CD4-positive, alpha-beta T cell treated with Interleukin-10 for 1 hour (primary cell): ENCODE measurements around the gene CPNE9.

Experiments
- DNase-seq: peaks from one replicate; pipeline ENCODE4 v3.0.0-alpha.2; 2020

CPNE9 gene, protein sequence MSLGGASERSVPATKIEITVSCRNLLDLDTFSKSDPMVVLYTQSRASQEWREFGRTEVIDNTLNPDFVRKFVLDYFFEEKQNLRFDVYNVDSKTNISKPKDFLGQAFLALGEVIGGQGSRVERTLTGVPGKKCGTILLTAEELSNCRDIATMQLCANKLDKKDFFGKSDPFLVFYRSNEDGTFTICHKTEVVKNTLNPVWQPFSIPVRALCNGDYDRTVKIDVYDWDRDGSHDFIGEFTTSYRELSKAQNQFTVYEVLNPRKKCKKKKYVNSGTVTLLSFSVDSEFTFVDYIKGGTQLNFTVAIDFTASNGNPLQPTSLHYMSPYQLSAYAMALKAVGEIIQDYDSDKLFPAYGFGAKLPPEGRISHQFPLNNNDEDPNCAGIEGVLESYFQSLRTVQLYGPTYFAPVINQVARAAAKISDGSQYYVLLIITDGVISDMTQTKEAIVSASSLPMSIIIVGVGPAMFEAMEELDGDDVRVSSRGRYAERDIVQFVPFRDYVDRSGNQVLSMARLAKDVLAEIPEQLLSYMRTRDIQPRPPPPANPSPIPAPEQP

DNA sequence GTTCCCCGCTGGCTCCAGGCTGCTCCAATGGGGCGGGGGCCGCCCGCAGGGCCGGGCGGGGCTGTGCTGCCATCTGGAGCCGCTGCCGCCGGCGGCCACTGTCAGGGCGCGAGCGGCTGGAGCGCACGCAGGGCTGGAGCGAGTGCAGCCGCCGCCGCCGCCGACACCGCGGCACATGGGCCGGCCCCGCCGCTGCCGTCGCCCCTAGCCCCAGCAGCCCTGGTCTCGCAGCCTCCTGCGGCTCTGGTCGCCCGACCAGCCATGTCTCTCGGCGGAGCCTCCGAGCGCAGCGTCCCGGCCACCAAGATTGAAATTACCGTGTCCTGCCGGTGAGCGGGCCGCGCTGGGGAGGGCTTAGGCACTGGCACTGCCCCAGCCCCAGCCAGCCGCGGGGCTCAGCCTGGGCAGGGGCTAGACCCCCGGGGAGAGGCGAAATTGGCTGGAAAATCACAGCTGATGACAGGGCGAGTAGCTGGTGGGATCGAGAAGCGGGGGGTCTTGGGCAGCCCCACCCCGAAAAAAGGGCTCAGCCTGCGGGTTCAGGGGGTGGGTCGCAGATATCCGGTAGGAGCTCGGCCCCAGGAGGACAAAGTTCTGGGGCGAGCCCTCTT lies at the start of gene CPNE9:
TSS of gene CPNE9 (plus strand) at position 98 of the 611 bp plus-strand sequence. CDS start at position 262, 164 bp downstream.
- DNase-seq, result no peak

DNA sequence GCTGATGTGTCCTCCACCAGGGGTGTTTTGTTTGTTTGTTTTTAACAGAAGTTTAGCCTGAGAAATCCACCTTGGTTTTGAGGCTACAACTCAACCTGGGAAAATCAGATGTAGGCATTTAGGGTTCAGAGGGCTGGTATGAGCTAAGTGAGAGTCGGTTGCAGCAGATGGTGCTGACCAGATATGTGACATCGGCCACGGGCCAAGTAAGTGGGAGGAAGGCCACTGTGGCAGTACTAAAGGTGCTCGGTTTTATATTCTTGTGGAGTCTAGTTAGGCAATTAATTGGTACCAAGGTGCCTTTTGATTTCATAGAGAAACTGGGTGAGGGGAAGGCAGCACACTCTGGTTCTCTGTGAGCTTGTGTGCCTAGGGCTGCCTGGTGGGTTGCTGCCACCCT lies 43.8 kb upstream of the CPNE9 start:
- DNase-seq, result no peak

DNA sequence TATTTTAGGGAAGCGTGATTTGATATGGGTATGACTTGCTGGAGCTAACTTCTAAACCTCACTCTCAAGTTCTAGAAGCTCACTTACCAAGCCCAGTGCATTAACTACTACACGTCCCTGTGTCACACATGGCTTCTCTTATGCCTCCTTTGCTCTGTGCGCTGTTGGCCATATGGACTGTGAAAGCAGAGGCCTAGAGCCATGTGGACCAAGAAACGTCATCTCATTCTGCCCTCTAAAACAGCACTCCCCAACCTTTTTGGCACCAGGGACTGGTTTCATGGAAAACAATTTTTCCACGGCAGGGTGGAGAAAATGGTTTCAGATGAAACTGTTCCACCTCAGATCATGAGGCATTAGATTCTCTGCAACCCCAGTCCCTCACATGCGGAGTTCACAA lies 42.7 kb upstream of the CPNE9 start:
- no peak for DNase-seq

DNA sequence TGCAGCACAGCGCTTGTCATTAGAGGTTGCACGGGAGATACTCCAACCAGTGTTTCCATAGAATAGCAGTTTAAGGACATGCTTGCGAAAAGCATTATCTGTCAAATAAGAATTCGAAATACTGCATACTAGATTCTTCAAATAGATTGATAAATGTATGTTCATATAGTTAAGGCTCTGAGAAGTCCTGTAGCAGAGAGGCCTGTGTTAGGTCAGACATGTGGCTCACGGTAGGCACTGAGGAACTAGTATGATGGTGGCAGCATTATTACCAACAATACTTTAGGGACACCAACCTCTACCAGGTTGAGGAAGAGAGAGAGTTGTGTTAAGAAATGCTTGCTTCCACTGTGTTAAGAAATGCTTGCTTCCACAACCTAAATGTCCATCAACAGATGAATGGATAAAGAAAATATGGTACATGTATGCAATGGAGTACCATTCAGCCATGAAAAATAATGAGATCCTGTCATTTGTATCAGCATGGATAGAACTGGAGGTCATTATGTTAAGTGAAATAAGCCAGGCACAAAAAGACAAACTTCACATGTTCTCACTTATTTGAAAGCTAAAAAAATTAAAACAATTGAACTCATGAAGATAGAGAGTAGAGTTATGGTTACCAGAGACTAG lies 39.4 kb upstream of the CPNE9 start:
- no peak for DNase-seq

DNA sequence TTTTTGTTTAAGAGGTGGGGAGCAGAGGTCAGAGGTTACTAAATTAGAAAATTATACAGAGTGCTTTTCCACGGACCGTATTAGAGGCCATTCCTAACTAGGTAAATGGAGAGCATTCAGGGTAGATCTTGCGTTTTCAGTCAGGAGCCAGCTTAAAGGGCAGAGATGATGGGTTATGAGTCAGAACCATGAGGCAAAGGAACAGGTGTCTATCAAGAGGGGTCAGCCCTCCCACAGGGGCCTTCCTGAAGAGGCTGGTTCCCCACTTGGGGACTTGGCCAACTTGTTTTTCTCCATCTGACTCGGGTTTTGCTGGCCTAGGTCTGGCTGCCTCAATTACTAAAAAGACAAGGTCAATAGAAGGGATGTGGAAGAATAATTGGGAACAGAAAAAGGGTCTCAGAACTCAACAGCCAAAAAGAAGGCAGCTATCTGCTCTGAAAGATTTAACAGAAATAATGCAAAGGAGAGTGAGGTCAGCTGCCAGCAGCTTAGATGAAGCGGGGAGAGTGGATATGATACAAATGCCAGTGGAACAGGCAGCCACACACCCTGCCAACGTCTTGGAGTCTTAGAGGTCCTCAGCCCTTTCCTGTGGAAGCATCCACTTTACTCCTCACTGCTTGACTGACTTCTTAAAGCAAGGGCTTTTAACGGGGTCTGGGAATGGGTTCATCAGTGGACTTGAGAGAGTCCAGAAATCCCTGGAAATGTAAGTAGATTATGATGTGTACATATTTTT lies 36.8 kb upstream of the CPNE9 start:
- DNase-seq, result no peak

DNA sequence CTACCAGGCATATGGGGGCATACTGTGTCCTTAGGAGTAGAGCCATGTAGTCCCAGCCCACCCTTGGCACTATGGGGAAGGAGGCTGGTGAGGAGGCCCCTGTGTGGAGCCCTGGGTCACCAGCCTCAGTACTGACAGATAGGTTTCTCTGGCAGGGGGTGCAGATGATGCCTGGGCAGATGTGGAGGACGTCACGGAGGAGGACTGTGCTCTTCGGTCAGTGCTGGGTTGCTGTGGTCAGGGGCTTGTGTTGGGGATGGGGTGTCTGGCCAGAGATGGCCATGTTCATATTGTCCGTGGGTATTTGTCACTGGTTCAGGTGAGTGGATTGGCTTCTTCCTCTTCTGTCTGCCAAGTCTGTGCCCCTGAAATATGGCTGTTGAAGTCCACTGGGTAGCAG lies 34.4 kb upstream of the CPNE9 start:
- DNase-seq, result no peak

DNA sequence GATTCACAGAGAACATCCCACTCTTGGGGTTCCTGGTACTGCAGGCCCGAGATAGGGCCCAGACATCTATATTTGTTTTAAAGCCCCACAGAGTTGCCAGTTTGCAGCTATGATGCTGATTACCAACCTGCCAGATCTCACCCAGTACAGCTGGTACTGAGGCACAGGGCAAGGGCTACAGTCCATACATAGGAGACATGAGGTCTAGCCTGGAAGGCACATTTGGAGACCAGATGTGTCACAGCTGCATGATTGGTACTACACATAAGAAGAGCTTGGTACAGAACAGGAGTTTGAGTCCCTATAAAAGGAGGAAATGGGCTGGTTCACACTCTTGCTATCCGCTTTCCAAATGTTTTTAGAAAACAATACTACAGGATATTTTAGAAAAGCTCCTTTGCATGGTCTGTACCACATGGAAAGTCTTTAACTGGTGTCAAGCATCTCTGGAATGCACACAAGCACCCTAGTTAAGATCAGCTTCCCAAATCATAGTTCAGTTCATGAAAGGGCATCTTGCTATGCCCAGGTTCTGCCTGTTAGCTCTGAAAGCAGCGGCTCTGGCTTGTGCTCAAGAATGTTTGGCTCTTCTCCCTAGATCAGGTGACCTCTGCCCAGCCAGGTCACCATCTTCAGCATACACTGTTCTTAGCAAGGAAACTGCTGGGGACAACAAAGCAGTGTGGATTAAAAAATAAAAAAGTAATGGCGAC lies 33.8 kb upstream of the CPNE9 start:
- DNase-seq, result no peak

DNA sequence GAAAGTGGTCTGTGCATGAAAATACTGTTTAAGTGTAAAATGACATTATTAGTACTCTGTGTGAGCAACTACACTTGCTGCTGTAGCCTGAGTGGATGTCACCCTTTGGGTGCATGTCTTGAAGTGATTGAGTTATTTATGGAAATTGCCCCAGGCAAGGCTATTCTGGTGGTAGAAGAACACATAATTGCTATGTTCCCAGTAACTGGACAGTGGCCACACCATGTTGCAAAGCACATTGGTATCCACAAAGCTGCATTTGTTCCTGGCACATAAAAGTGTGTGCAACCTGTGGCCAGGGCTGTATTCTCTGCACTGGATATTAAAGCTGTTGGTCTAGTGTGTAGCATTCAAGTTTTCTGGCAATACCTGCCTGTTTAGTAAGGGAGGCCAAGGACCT lies 30.6 kb upstream of the CPNE9 start:
- no peak for DNase-seq

DNA sequence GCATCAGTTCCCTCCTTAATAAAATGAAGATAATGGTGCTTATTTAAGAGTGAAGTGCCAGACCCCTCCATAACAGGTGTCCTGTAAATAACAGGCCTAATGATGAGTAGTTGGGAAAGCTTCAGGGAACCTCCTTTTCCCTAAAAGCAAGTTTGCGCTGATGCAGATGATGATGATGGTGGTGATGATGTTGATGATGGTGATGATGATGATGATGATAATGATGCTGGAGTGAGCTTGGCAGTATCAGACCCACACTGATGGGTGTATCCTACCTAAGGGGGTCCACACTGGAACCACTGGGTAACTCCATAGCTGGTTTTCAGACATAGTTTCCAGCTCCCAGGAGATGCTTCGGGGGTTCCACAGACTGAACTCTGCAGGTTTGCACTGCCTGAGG lies 29.9 kb upstream of the CPNE9 start:
- no peak for DNase-seq

DNA sequence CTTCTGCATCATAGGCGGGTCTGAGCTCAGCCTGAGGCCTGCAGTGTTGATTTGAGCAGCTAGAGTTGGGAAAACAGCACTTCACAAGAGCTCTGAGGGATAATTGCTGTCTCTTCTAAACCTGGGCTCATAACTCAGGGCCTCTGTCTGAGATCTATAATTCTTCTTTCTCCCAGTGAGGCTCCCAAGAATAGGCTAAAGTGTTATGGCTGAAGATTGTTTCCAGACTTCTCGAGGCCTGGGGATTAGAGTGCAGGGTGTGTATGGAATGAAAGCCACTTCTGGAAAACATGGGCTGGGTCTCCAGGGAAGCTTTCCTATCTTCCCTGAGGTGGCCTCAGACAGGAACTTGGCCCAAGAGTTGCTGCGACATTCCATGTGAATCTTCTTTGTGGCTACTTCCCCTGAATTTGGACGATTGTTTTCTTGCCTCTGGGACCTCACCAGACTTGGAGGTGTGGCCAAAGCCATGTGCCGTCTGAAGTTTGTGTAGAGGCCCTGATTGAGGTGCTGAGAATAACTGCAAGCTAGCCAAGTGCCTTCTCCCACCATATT lies 27.8 kb upstream of the CPNE9 start:
- DNase-seq, result no peak

DNA sequence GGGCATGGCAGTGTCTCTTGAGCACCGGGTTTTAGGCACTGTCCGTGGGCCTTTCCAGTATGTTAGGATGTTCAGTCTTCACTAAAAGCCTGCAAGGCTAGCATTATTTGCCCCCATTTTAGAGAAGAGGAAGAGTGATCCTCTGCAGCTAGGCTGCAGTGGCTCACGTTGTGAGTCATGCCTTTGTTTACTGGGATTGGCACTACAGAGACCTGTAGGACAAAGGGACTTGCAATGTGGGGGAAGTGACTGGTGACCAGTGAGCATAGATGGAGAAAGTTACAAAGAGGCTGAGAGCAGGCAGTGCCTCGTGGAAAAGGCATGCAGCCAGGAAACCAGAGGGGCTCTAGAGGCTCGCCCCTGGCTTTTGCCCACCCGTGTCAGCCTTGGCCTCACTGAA lies 26.8 kb upstream of the CPNE9 start:
- no peak for DNase-seq

DNA sequence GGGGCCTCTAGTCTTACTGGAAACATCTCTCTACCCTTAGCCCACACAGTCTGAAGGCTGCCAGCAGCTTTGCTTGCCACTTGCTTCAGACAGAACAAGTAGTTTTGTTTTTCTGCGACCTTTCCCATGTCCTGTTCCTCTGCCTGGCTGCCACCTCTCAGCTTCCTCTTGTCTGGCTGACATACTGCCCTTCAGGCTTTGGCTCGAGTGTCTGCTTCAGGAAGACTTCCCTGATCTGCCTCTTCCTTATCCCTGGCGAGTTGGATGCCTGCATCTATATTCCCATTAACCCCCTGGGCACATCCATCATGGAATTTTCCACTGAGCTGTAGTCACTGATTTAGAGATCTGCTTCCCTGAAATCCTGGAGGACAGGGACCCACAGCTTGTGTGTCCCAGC lies 25.1 kb upstream of the CPNE9 start:
- no peak for DNase-seq

DNA sequence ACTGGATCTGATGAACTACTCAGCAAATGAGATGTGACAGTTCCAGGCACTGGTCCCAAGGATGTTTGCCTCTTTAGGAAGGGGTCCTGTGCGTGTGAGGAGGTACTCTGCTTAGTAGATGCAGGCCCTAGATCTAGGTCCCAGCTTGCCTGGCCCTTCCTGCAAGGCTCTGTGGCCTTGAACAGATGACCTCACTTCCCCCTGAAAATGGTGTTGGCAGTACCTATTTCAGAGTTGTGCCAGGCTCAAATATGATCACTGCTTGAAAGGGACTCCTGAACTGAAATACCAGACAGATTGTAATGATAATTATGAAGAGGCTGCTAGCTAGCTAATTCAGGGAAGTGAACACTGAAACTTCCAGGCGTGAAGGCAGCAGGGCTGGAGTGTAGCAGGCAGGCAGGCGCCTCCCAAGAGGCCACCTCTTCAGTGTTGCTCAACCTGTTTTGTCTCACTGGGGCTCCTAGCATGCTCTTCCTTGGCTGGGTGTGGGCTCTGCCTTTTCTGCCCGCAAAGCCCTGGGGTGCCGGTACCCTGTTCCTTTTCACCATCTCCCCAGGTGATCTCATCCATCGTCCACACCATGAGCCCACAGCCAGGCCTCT lies 24.1 kb upstream of the CPNE9 start:
- DNase-seq, result no peak

DNA sequence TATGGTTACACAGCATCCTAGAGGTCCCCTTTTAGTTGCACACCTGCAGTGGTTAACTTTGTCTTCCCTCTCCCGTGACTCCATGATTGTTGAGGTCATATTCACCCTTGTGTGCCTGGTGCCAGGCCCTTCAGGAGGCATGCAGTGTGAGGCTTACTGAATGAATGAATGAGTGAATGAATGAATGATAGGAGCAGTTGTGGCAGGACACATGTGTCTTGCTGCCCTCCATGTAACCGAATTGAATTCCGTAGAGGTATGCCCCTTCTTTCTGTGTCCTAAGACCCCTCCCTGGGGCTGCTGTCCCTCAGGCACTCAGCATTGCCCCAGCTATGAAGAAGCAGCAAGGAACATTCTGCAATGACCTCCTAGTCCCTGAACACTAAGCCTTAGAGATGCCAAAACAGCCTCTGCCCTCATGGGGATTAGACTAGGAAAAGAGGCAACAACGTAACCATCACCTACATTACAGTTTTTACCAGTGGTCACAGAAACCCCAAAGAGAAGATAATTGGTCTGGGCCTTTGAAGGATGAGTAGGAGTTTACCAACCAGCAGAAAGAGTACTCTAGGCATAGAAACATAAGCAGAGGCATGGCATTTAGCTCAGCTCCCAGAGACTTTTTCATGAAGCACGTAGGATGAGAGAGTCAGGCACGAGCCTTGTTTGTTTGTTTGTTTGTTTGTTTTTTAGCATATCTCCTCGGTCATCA lies 22.5 kb upstream of the CPNE9 start:
- DNase-seq, result no peak

DNA sequence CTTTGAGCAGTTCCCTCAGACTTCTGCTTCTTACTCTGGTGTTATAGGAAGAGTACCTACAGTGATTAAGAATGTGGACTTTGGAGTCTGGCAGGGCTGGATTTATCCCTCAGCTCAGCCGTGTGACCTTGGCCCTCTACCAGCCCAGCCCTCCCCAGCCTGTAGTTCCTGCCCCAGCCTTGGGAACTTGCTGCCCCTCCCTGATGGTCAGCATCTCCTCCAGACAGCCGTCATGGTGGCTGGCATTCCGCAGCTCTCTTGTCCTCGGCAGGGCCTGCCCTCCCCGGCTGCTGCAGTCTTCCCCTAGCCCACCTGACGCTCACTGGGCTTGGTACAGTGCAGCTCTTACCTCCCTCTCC lies 21.9 kb upstream of the CPNE9 start:
- no peak for DNase-seq

DNA sequence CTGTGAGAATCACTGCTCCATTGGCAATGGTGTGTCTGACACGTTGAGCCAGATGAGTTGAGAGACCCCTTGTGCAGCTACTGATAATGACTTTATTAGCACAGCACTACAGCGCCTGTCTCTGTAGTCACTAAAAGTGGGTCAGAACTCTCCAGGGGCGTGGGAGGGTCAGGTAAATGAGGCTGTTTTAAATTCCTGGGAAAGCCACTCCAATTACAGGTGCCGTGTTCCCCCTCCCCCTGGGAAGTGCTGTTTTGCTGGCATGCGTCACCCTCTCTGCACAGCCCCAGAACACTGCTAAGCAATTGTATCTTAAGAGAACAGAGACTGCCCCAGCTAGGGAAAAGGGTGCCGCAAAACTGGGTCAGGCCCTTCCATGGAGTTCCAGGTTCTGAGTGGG lies 21.5 kb upstream of the CPNE9 start:
- no peak for DNase-seq

DNA sequence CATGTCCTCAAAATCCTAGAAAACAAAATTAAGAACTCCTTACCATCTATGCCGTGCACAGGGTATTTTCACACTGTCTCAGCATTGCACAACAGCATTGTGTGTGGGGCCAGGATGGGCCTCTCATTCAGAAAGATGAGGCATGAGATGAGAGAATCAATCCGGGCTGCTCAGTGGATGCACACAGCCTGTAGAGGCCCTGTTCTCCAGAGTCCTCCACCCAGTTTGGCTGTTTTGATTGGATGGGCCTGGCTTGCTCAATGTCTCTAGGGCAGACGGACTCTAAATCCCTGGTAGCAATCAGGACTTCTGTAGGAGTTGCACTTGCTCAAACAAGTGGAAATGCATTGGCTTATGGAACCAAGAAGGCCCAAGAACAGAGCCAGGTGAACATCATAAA lies 20.2 kb upstream of the CPNE9 start:
- DNase-seq, result no peak

DNA sequence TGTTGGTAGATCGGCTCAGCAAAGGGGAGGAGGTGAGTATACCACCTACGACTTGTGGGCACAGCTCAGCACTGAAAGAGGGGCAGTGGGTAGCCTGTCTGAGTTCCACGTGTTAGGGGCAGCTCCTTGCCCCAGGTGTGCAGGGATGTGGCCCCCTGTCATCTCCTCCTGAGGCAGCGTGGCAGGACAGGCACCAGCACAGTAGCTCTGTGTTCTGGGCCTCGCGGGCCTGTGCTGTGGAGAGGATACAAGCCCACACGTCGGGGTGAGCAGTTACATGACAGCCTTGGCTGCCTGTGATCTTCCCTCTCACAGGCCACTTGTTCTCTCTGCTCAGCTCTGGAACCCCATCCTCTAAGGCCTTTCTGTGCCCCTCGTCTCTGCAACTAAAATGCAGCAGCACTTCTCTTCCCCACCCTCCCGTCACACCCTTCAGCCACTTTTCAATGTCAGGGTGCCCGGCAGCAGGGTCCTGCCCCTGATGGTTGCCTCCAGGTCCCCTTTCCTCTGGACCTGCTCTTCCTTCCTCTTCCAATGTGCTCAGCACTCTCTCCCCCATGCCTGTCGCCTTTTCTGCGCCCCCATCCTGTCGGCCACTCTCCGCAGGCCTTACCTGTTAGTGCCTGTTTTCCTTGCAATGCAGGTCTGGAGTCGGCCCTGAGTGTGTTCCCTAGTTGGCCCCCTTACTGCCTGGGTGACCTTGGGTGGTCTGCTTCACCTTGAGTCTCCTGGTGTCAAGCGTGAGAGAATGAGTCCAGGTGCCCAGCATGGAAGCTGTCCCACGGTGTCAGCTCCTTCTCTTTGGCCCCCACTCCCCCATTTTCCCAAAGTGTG lies 18.2 kb upstream of the CPNE9 start:
- DNase-seq, result no peak

DNA sequence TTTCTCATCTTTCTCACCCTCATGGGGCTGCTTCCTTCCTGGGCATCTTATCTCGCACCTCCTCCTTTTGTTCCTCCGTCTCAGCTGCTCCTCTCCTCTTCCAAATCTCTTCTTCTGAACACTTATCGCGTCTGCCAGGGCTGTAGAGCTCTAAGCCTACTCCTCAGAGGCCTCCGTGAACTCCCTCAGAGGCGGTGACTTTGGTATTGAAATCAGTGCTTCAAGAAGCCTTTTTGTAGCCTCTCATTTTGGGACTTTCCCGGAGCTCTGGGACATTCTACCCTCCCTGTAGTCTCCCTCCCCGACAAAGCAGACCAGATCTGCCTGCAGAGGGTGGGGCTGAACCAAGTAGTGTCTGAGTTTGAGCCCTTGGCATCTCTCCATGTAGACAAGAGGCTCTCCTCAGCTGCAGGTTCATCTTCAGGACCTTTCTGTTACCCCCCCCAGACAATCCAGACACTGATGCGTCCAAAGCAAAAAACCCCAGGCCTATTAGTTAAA lies 17.5 kb upstream of the CPNE9 start:
- no peak for DNase-seq

DNA sequence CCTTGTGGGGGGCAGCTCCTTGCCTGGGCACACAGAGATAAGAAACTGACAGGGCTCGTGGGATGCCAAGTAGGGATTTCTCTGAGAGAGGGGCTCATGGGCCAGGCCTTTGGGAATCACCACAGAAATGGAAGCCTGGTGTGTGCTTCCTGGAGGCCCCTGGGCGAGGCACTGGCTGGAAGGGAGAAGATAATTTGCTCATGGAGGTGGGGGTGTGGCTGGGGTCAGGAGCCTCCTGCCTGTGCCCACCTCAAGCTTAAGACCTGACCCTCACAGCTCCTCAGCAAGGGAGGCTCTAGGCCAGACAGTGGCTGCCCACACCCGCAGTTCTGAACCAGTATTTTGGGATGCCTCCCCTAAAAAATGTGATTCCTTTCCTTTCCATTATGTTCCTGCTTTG lies 16.9 kb upstream of the CPNE9 start:
- no peak for DNase-seq
